ENCODE results near the gene PDE9A.
"Not testable (repeated sequence)": the region's sequence is repeated elsewhere in the genome, so short reads cannot be mapped to it uniquely, and the experiment has no call there.

The PDE9A gene

GRCh38 chr21:42624936-42625335 lies 28.5 kb upstream of the PDE9A start:
- DNase-seq (ENCODE audit: low read depth) = no peak

DNA sequence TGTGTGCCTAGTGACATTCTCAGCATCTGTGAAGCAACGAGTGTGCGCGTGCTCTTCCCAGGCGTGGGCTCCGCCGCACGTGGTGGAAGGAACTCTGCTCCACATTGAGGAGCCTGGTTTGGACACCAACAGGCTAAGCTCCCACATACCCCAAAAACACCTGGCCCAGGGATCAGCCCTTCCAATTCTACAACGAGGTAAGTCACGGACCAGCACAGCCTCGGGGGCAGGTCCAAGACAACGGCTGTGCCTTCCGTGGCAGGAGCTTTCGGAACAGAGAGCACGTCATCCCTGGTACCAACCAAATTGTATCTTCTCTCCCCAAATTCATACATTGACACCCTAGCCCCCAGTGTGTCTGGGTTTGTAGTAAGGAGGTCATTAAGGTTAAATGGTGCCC lies 27.2 kb upstream of the PDE9A start:
- DNase-seq (ENCODE audit: low read depth) = no peak

- no peak for DNase-seq (ENCODE audit: low read depth)
Measured at GRCh38 chr21:42627527-42628289, 25.7 kb upstream of the PDE9A start.

DNA sequence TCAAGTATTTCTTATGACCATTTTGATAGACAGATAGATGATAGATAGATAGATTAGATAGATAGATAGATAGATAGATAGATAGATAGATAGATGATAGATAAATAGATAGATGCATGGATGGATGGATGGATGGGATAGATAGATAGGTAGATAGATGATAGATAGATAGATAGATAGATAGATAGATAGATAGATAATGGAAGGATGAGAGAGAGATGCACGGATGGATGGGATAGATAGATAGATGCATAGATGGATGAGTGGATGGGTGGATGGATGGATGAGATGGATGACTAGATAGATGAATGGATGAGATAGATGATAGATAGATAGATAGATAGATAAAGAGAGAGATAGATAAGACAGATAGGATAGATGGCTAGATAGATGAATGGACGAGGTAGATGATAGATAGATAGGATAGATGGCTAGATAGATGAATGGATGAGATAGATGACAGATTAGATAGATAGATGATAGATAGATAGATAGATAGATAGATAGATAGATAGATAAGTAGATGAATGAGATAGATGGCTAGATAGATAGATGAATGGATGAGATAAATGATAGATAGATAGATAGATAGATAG lies 24.9 kb upstream of the PDE9A start:
- DNase-seq (ENCODE audit: low read depth) = not testable (repeated sequence)

DNA sequence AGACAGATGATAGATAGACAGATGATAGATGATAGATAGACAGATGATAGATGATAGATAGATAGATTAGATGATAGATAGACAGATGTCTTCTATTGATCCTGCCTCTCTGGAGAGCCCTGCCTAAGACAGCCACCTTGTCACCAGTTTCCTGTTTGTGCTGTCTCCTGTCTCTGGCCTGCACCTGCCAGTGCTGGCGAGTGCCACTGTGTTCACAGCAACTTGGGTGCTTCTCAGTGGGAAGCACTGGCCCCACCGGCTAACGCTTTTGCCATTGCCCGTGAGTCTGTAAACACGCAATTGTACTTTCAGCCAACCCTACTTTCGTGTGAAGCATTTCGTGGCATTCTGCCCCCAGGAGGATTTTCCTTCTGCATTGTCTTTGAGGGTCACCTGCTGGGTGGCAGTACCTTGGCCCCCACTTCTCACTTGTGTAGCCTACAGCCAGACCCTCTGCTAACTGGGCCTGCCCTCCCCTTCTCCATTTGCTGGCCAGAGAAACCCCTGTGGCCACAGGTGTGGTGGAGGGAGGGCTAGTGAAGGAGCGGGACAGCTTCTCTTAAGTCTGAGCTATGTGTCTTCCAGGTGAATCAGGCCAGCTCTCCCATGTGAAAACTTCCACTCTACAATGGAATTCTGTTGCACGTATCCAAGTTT lies 23.4 kb upstream of the PDE9A start:
- no peak for DNase-seq (ENCODE audit: low read depth)

DNA sequence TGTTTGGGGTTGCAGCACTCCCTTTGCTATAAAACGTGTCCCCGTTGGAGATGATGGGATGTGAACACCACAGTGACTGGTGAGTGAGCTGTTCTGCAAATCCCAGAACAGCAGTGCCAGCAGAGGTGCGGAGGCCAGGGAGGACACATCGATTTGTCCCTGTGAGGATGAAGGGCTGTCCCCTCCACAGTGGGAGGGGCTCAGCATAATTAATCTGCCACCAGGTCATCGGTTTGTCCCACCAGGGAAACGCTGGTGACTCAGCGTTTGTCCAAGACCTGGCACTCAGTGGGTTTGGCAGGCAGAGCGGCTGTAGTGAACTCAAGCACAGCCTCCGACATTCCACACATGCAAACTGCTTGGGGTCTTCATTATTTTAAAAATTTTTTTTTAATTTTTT lies 22.8 kb upstream of the PDE9A start:
- DNase-seq (ENCODE audit: low read depth) = no peak

DNA sequence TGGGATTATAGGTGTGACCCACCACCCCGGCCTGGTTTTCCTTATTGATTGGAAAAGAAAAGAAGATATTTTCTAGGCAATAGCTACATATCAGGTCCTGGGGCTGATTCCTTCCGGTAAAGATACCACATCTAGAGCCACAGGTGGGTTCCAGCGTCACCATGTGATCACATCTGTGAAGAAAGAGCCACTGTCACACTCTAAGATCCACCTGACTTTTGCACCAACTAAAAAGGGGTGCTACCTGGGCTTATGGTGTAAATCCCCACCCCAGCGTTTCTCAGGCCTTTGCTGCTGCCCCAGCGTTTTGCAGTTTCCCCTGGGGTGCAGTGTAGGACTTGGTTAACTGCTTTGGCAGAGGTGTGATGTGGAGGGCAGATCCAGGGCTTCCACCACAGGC lies 22.3 kb upstream of the PDE9A start:
- no peak for DNase-seq (ENCODE audit: low read depth)

- no peak for DNase-seq (ENCODE audit: low read depth)
Measured at GRCh38 chr21:42632336-42632751, 21.1 kb upstream of the PDE9A start.

- DNase-seq (ENCODE audit: low read depth) = no peak
Measured at GRCh38 chr21:42632771-42633690, 20.4 kb upstream of the PDE9A start.

DNA sequence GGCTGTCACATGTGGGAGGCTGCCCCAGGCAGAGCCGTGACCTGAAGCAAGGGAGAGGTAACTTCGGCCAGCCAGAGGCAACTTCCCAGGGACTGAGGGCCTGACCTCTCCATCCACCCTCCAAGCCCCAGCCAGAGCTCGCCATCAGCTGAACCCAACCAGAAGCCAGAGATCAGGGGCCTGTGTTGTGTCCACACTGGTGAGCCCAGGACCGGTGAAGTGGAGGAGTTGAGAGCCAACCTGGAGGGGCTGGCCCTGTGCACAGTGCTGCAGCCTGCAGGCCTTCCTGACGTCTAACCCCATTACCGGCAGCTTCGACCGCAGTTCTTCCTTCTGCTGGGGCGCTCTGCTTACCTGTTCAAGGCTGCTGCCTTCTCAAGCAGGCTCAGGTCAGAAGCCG lies 19.6 kb upstream of the PDE9A start:
- no peak for DNase-seq (ENCODE audit: low read depth)

DNA sequence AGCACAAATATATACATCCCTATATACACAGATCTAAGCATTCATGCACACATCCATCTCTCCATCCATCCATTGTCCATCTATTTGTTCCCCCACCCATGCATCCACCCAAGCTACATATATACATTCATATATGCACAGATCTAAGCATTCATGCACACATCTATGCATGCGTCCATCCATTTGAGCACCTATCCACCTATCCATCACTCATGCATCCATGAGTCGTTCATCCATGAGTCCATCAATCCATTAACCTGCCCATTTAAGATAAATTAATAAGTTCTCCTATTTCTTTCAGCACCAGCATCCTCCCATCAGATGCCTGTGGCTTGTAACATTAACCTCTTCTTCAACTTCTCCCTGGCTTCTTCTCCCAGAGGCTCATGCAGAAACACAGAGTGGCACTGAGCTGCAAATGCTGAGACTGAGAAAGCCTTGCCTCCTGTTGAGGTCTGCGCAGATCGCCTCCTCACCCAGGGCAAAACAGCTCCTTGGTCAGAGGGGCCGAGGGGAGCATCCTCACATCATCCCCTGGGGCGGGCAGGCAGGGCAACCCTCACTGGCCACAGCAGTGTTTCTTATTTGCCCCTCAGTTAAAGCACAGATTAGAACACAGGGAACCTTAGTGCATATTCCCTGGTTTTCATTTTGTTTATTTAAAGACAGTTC lies 17.4 kb upstream of the PDE9A start:
- DNase-seq (ENCODE audit: low read depth) = no peak

- DNase-seq (ENCODE audit: low read depth) = no peak
Measured at GRCh38 chr21:42636520-42637266, 16.7 kb upstream of the PDE9A start.

DNA sequence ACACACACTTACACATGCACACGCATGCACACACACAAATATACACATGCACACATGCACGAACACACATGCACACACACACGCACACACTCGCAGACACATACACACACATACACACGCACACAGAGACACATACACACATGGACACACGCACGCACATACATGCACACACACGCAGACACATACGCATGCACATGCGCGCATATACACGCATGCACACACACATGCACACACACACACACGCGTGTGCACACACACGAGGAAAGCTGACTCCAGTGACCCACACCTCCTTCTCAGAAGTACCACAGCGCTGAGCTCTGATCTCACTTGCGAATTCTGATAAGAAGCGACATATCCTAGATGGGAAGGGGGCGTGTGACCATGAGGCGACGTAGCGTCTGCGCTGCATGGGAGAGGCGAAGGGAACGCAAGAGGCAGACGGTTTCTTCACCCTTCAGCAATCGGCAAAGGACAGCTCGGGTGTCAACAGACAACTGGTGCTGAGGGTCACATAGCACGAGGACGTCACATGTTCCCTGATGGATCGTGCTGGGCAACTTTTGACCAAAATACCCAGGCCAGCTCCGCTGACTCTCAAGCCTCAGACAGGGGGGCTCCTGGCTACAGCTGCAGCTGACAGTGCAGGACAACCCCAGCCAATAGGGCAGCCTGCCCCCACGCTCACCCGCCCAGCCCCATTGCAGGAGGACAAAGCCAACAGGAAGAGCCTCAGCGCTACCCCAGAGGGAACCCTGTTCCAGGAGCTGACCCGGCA lies 16.0 kb upstream of the PDE9A start:
- no peak for DNase-seq (ENCODE audit: low read depth)

GRCh38 chr21:42638266-42638863 lies 15.1 kb upstream of the PDE9A start:
- DNase-seq (ENCODE audit: low read depth) = no peak

DNA sequence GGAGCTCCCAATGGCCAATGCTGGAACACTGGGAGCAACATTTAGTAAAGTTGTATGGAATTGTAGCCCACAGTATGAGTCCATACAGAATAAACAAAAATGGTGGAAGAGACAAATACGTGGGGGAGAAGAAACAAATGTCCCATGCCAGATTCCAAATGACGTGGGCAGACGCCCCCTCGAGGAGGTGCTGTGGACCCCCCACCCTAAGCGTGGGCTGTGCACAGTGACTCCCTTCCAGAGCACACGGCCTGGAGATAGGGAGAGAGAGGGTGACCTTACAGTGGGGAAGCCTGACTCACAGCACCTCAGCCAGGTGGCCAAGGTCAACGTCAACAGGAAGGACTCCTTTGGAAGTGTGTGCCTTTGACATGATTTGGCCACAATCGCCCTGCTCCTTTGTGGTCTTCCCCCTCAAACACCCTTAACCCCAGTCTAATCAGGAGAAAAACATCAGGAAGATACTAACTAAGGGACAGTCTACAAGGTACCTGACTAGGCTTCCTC lies 13.7 kb upstream of the PDE9A start:
- no peak for DNase-seq (ENCODE audit: low read depth)

DNA sequence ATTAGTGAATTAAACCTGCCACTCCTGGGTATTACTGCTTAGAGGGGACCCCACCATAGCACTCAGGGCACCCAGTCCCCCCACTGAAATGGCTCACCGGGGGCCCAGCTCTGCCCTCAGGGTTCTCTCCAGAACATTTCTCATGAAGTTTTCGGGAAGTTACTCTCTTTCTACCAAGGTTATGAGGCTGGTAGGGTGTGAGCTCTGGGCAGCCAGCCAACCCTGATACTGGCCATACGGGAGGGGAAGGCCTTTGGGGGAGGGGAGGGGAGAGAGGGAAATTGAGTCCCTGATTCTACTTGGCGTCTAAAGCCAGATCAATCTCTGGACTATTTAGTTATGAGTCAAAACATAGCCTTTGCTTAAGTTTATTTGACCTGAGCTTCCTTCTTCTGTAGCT lies 12.9 kb upstream of the PDE9A start:
- no peak for DNase-seq (ENCODE audit: low read depth)

DNA sequence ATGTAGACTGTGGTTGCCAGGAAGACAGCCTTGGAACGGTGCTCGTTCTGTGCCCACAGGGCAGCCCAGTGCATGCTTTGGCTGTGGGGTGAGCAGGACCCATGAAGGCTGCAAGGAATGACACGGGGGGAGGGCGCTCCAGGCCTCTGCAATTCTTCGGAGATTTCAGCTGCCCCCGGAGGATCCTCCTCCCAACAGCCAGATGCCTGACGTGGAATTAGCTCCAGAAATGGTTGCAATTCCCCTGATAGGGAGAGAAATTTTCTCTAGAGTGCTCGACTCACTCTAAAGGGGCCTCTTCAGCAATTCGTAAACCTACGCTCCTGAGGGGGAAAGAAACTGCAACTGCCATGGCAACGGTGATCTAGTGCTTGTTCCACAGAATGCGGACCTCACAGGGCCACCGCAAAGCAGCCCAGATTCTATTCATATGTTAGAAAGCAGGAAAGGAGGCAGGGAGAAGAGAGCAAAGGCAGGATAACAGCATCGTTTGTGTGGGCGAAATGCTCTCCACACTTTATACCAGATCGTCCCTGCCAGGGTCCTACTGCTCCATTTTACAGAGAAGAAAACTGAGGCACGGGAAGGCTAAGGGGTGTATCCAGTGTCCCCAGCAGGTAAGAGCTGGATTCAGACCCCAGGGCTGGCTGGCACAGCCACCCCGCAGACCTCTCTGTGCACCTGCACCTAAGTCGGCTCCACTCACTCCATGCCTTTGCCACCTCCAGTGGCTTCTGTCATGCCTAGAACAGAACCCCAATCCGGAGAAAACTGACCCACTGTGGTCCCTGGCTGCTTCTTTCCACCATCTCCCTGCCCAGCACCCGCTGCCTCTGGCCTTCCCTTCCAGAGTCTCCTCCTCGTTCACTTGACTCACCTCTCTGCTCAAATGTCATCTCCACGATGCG lies 11.9 kb upstream of the PDE9A start:
- DNase-seq (ENCODE audit: low read depth) = no peak

GRCh38 chr21:42642219-42642745 lies 11.1 kb upstream of the PDE9A start:
- DNase-seq (ENCODE audit: low read depth) = no peak

All from activated T-cell treated with anti-CD3 and anti-CD28 coated beads for 1 hour (primary cell).